Measurements from ENCODE around the gene FOLR2.
A peak's percentile ranks its signal among the peaks of the same experiment; 100 is the strongest.
"Not testable (repeated sequence)": the region's sequence is repeated elsewhere in the genome, so short reads cannot be mapped to it uniquely, and the experiment has no call there.

FOLR2 gene

DNA sequence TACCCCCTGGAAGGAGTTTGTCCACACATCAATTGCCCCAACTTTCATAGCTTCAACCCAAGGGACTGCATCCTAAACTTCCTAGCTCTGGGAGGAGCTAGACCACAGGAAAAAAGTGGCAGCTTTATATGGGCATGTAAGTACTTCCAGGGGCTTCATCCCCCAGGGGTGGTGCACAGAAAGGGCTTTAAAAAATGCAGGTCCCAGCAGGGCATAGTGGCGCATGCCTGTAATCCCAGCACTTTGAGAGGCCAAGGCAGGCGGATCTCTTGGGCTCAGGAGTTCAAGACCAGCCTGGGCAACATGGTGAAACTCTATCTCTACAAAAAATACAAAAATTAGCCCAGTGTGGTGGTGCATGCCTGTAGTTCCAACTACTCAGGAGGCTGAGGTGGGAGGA lies 9.8 kb upstream of the FOLR2 start:
- not testable (repeated sequence) for DNase-seq (ENCODE audit: low read depth)

DNA sequence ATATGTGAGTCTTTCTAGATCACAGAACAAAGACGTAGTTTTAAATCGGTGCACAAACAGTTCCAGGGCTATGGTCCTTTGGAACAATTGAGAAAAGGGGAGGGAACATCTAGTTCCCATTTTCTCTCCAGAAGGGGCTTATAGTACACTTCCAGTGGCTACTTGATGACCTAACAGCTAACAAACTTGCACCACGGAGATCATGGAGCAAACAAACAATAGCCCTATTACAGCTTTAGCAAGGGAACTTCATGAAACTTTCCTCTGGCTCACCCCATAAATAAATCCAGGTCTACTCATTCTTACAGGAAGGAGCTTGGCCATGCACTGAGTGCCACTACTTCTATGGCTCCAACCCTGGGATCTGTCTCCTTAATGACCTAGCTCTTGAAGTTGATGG lies 8.3 kb upstream of the FOLR2 start:
- DNase-seq (ENCODE audit: low read depth) = no peak

DNA sequence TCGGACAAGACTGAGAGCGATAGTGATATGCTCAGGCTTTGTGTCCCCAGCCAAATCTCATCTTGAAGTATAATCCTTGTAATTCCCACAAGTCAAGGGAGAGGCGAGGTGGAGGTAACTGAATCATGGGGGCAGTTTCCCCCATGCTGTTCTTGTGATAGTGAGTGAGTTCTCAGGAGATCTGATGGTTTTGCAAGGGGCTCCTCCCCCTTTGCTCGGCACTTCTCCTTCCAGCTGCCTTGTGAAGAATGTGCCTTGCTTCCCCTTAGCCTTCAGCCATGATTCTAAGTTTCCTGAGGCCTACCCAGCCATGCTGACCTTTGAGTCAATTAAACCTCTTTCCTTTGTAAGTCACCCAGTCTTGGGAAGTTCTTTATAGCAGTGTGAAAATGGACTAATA lies 7.5 kb upstream of the FOLR2 start:
- no peak for DNase-seq (ENCODE audit: low read depth)

DNA sequence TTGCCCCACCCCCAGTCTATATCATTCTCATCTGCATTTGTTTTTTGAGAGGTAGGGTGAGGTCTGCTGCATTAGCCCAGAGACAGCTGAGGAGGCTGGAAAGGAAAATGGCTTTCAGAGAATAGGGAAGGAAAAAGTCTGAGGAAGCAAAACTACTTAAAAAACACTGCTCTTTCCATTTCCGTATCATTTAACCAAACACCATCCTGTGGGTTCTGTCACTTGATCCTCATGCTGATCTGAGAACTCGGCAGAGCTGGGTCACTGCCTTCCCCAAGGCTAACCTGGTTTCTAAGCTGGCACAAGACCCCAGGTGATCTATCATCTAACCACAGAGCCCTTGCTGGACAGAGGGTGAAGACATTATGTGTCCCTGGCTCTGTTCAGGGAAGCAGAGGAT lies 1.2 kb downstream of the FOLR2 start:
- no peak for DNase-seq (ENCODE audit: low read depth)

DNA sequence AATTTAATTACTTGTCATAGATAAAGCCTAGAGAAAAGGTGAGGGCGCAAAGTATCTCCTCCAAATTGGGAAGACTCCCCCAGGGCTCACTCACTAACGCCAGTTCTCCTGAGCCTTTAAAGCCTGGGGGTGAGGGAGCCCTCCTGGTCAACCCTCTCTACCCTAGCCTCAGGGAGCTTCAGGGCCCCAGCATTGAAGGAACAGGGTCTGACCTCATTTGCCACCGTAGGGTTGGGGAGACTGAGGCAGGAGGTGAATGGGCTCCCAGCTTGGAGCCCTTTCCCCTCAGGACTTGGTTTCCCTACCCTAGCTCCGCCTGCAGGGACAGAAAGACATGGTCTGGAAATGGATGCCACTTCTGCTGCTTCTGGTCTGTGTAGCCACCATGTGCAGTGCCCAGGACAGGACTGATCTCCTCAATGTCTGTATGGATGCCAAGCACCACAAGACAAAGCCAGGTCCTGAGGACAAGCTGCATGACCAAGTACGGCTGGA lies 1.7 kb downstream of the FOLR2 start:
- no peak for DNase-seq (ENCODE audit: low read depth)

DNA sequence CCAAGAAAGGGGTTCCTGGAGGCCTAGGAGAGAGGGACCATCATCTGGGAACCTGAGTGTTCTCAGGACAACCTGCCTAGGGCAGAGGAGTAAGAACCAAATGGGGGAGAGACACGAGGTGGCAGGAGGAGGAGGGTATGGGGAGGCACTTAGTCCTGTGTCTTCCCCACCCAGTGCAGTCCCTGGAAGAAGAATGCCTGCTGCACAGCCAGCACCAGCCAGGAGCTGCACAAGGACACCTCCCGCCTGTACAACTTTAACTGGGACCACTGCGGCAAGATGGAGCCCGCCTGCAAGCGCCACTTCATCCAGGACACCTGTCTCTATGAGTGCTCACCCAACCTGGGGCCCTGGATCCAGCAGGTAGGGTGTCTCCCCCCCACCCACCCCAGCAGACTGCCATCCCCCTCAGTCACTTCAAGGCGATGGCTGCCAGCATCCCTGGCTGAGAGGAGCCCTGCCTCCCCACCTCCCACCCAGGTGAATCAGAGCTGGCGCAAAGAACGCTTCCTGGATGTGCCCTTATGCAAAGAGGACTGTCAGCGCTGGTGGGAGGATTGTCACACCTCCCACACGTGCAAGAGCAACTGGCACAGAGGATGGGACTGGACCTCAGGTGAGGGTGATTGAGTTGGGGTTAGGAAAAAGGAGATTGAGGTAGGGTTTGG lies 4.2 kb downstream of the FOLR2 start:
- no peak for DNase-seq (ENCODE audit: low read depth)

DNA sequence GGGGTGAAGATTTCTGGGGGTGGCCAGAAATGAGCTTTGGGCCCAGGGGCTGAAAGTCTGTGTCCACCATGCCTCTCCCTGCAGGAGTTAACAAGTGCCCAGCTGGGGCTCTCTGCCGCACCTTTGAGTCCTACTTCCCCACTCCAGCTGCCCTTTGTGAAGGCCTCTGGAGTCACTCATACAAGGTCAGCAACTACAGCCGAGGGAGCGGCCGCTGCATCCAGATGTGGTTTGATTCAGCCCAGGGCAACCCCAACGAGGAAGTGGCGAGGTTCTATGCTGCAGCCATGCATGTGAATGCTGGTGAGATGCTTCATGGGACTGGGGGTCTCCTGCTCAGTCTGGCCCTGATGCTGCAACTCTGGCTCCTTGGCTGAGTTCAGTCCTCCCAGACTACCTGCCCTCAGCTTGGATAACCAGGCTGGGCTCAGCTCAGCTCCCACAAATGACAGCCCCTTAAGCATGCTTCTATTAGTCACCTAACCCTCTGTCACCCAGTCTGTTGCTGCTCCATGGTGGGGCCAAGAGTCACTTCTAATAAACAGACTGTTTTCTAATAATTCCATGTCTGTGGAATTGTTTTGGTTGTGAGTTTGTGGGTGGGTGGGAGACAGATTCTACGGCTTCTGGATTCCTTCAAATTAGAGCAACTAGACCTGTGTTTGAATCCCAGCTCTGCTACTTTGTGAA lies 4.9 kb downstream of the FOLR2 start:
- no peak for DNase-seq (ENCODE audit: low read depth)

DNA sequence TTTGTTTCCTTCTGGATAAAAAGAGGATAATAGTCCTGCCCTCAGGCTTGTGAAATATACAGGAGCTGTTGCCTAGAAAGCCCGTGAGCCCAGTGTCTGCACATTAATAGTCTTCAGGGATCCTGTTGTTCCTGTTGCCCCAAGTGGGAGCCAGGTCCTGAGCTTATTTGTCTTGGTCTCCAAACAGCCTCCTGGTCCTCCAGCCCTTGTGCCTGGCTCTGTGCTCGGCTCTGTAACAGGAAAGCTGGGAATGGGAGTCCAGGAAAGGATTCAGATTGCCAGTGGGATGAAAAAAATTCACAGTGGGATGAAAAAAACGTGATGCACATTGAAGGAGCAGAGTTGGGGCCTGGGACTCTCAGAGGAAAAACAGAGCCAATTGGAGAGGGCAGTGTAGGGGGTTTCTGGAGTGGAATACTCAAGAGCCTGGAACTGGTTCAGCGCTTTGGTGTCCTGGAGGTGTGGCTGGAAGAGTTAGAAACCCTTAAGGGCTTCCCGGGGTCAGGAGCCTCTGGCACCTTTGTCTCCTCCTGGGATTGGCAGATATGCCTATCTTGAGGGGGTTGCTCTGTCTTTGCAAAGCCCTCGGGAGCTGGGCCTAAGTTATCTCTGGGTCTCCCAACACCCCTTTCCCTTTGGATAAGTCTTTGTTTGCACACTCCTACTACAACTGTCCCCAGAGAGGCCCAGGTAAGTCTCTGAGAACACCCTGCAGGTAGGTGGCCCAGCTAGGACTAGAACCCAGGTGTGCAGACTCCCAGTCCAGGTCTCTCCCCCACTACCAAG lies 5.7 kb downstream of the FOLR2 start:
- DNase-seq (ENCODE audit: low read depth) = no peak

DNA sequence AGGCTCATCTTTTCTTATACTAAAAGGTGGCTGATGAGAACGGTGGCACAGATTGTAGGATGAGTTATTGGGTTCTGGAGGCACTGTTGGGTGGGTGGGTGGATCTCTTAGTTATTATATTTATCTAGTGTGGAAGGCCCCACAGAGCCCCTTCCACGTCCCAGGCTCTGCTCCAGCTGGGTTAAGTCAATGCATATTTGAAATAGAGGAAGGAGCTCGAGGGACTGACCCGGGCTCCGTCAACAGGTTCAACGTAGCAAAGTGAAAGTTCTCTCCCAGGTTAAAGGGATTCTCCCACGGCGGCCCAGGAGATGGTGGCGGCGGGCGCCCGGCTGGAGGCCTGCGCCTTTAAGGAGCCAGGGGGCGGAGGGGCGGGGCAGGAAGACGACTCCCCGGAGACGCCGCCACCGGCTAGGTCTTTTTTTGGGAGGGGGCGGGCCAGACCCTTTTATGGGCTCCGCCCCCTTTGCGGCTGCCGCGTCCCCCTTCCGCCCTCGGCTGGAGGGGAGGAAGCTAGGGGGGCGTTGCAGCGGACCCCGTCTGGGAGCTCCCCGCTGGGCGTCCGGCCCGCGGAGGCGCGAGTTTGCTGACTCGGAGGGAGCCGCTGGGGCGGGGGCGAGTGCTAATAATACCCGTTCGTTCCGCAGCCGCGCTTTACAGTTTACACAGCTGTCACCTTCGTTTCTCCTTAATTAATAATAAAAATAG lies 6.5 kb downstream of the FOLR2 start:
- DNase-seq (ENCODE audit: low read depth) = peak; percentile 56

DNA sequence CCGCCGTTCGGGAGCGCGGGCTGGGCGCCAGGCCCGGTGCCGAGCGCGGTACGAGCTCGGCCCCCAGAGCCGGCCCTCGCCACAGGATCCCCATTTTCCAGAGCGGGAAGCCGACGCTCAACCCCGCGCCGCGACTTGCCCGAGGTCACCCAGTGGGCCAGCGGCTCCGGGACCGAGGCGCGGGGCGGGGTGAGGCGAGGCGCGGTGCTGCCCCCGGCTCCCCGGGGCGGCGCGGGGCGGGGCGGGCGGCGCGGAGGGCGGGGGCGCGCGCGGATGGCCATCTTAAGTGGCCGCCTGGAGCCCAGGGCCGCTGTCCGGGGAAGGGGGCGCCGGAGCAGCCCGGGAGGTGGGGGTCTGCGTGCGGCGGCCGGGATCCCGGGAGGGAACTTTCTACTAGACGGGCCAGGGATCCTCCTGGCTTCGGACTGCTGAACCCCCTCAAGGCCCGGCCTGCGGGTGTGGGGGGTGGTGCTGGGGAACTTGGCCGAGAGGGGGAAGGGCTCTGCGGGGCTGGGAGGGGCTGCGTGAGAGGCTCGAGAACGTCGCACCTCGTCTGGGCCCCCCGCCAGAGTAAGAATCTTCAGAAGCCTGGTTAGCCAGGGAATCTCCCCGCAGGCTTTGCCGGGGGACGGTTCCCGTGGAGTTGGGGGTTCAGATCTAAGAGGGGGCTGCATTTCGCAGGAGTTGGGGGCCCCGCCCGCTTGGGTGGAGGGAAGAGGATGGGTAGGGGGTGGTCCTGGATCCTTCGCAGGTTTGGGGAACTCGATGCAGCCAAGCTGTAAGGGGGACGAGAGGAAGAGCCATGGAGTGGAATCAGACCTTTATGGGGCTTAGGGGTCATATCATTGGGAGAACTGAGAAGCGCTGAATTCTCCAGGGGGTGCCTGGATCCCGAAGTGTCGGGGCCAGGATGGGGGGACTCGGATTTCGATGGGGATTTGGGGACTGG lies 7.3 kb downstream of the FOLR2 start:
- no peak for DNase-seq (ENCODE audit: low read depth)

DNA sequence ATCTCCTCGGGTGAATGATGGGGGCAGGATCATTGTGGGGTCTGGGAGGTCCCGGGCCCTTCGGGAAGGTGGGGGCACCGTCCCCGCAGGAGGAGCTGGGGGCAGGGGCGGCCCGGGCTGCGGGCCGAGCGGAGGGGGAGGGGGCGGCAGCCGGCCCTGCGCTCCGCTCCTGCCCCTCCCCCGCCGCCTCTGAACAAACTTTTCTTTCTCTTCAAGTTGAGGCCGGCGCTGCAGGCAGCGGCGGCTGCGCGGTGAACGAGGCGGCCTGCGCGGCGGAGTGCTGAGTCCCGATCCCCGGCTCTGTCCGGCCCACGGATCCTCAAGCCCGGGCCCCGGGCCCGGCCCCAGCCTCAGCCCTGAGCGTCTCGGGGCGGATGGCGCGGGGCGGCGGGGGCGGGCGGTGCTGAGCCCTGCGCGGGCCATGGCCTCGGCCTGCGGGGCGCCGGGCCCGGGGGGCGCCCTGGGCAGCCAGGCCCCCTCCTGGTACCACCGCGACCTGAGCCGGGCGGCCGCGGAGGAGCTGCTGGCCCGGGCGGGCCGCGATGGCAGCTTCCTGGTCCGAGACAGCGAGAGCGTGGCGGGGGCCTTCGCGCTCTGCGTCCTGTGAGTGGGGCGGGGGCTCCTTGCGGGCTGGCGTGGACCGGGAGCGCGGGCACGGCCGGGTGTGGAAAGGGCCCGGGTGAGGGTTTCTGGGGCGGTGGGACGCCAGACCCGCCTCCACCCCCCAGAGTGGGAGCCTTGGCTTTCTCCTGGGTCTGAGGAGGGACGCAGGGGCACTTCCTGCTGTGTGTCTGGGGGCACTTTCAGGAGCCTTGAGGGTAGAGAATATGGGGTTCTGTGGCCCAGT lies 8.2 kb downstream of the FOLR2 start, which contains the start of gene INPPL1:
Gene INPPL1 (plus strand): TSS at position 204 of the 847 bp plus-strand sequence. CDS start 218 bp downstream, at position 422.
- DNase-seq (ENCODE audit: low read depth) = no peak

DNA sequence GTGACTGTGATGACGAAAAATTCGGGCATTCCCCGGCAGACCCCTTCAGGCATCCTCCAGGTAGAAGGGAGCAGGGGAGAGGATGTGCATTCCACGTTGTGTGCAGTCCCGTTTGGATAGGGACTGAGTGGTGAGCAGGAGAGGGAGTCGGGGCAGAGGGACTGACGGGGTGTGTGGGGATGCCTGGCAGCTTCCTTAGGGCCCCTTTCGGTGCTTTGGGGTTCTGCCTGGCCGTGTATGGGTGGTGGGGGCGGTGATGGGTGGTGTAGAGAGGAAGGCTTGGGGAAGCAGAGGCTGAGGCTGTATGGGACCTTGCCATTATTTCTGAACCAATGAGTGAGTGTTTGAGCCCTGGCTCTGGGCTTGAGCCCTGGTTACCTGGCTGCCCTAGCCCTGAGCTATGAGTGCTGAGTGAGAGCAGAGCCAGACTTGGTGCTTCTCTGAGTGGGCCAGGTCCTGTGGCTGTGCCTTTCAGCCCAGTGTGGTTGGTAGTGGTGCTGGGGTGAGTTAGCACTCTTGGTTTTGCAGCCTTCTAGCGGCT lies 8.9 kb downstream of the FOLR2 start:
- no peak for DNase-seq (ENCODE audit: low read depth)

DNA sequence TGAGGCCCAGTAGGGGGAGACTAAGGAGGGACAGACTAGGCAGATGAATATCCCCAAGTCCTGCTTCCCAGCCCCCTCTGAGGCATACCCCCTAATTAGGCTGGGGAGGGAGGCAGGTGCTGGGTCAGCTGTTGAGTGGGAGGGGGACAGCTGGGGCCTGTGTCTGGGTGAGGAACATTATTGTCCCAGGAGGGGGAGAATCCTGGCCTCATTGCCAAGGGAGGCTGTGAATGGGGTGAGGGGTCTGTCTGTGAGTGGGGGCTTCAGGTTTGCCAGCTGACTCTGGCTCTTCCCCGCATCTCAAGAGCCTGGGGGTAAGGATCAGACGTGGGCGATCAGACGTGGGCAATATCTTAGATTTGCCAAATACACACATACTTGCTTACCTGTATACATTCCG lies 10.1 kb downstream of the FOLR2 start:
- DNase-seq (ENCODE audit: low read depth) = no peak

DNA sequence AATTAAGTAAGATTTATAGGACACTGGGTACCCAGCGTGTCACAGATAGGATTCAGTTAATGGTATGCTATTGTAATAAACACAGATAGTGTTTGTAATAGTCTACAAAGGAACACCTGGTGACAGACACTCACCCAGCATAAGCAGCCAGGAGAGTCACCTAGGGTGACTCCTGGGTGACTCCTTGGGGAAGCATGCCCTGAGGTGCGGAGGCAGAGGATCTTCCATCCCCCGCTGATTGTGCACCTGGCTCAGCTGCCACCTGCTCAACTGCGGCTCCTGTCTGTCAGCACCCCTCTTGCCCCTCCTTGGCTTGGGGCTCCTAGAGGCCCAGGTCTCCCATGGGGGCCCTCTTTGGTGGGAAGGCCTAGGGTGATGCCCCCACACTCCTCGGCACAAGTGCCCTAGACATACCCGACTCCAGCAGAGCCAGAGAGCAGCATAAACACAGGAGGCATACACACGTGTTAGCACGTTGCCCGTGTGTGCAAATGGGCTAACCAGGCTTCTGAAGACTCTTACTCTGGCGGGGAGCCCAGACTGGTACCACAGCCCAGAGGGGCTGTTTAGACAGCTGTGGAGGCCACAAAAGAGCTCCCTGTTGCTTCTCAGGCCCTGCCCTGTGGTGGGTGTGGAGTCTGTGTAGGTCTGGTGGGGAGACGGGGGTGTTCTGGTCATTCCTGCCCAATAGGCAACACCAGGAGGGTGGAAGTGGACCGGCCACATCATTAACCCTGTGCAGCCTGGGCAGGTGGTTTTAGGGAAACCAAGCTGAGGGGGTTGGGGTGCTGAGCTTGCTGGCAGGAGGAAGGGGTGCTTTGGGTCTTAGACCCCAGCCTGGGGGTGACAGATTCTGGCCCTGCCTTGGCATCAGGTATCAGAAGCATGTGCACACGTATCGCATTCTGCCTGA lies 11.0 kb downstream of the FOLR2 start:
- no peak for DNase-seq (ENCODE audit: low read depth)

DNA sequence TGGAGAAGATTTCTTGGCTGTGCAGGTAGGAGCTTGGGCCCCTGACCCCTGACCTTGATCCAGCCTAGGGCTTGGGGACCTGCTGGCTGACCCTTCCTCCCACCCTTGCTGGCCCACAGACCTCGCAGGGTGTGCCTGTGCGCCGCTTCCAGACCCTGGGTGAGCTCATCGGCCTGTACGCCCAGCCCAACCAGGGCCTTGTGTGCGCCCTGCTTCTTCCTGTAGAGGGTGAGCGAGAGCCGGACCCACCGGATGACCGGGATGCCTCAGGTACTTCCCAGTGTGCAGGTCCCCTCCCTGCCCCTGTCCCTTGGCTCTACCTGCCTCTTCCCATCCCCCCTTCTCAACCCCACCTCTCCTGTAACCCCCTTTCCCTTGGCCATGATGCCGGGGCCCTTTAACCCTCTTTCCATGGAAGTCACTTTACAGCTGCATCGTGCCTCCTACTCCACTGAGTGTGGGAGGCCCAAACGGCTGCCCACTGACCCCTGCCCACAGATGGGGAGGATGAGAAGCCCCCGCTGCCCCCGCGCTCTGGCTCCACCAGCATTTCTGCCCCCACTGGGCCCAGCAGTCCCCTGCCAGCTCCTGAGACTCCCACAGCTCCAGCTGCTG lies 11.7 kb downstream of the FOLR2 start:
- DNase-seq (ENCODE audit: low read depth) = no peak

DNA sequence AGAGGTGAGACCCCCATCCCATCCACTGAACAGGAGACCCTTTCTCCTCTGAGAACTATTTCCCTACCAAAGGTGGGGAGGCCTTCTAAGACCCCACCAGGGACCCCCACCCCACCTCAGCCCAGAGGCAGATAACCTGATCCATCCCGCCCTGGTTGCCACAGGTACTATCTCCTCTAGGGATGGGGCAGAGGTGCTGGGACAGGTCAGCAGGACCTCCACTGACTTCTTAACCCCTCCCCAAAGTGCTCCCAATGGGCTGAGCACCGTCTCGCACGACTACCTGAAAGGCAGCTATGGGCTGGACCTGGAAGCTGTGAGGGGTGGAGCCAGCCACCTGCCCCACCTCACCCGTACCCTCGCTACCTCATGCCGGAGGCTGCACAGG lies 12.2 kb downstream of the FOLR2 start:
- DNase-seq (ENCODE audit: low read depth) = no peak

DNA sequence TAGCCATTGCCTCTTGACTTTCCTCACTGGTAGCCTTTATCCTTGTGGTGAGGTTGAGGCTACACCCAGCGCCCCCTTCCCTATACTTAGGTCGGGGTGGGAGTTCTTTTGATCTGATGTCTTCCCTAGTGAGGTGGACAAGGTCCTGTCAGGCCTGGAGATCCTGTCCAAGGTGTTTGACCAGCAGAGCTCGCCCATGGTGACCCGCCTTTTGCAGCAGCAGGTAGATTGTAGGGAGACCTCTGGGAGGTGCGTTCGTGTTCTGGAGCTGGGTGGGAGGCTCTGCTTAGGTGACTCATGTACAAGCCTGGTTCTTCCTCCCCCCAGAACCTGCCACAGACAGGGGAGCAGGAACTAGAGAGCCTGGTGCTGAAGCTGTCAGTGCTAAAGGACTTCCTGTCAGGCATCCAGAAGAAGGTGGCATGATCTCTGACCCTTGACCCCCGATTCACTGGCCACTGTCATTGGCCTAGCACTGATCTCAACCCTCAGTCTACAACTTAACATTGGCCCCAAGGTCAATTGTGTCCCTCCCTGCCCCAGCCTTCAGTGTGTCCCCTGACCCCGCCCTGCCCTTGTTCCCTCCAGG lies 12.8 kb downstream of the FOLR2 start:
- no peak for DNase-seq (ENCODE audit: low read depth)

All from HS-5 (cell line).